GM12878 (cell line): ENCODE results near the gene MAL. TPM values are rescaled to one million over a fixed set of nuclear protein-coding genes. Genes with fewer than 3 reads are reported as not detected.

ENCODE experiments used
- ATAC-seq: fragments of 200-7000 bp; cut with Tn5 transposase; 3 replicates; pipeline ENCODE4 v1.9.1; 2020; ENCODE audit warnings: mild to moderate bottlenecking, moderate library complexity
- BruUV-seq: library from RNA; stranded (reverse); fragments of 400-500 nt; replicated peaks from 2 replicates; lab custom pipeline; 2021; lab: Mats Ljungman, UMichigan
- CTCF ChIA-PET: fragments of 300-600 bp; sonication (Branson Sonifier 250); formaldehyde crosslinking; extraction: SDS; loops from one replicate; lab custom pipeline; 2021; ENCODE audit warnings: inconsistent platforms; lab: Yijun Ruan, JAX
- POLR2A ChIA-PET: fragments of 350-600 bp; formaldehyde crosslinking; extraction: SDS; loops from one replicate; lab custom pipeline; 2021; ENCODE audit warnings: inconsistent platforms; lab: Charles Lee
- RAD21 ChIA-PET: fragments of 300-600 bp; sonication (Branson Sonifier 250); formaldehyde crosslinking; loops from one replicate; lab custom pipeline; 2023; ENCODE audit warnings: antibody characterized with exemption; ENCODE audit not compliant: unreplicated experiment; lab: Charles Lee
- SMC1A ChIA-PET: fragments of 300-600 bp; sonication (Branson Sonifier 250); formaldehyde crosslinking; loops from one replicate; lab custom pipeline; 2023; ENCODE audit not compliant: unreplicated experiment, uncharacterized antibody; lab: Charles Lee
- DNase-seq: peaks from one replicate; pipeline ENCODE4 v3.0.0-alpha.2; 2011; ENCODE audit warnings: low read depth, low spot score
- FAIRE-seq: peaks from 3 replicates; lab custom pipeline; 2011; peaks lifted over from hg19 to GRCh38; lab: Jason Lieb, UNC
- H2AFZ ChIP-seq: 2 replicates; pipeline ENCODE4 v1.6.0; 2011; ENCODE audit warnings: low read depth, low read length, control low read depth; ENCODE audit not compliant: control insufficient read depth
- H3K27ac ChIP-seq: 2 replicates; pipeline ENCODE4 v1.5.1; 2011; ENCODE audit warnings: control low read depth; ENCODE audit not compliant: control insufficient read depth, insufficient read depth
- H3K27me3 ChIP-seq, 2 experiments: replicated peaks in 1 of 2; 2 replicates each; pipeline versions ENCODE4 v1.6.0 to v1.6.1; 2011; ENCODE audit warnings: low read length in 1 of 2; ENCODE audit not compliant: control insufficient read depth in 2 of 2, insufficient read depth in 2 of 2
- H3K36me3 ChIP-seq, 2 experiments: 2 replicates each; pipeline ENCODE4 v1.5.1; 2011; ENCODE audit warnings: low read length in 1 of 2; ENCODE audit not compliant: control insufficient read depth in 2 of 2, insufficient read depth in 2 of 2
- H3K4me1 ChIP-seq: 2 replicates; pipeline ENCODE4 v1.6.1; 2011; ENCODE audit warnings: mild to moderate bottlenecking, low read length, moderate library complexity, mixed read lengths; ENCODE audit not compliant: control insufficient read depth, insufficient read depth
- H3K4me2 ChIP-seq: 2 replicates; pipeline ENCODE4 v1.6.0; 2011; ENCODE audit warnings: control low read depth; ENCODE audit not compliant: control insufficient read depth, insufficient read depth
- H3K4me3 ChIP-seq: fragments of 200-600 bp; sonication (generic); 2 replicates; pipeline ENCODE4 v1.5.1; 2016
- H3K79me2 ChIP-seq: 2 replicates; pipeline ENCODE4 v1.6.0; 2011; ENCODE audit warnings: low read length; ENCODE audit not compliant: control insufficient read depth, insufficient read depth
- H3K9ac ChIP-seq: 2 replicates; pipeline ENCODE4 v1.8.0; 2011; ENCODE audit warnings: low read length, control low read depth, mixed read lengths; ENCODE audit not compliant: control insufficient read depth, insufficient read depth
- H3K9me3 ChIP-seq: replicated peaks from 3 replicates; pipeline ENCODE4 v1.5.1; 2011; ENCODE audit warnings: mild to moderate bottlenecking, low read length; ENCODE audit not compliant: control insufficient read depth, insufficient read depth
- H4K20me1 ChIP-seq: 2 replicates; pipeline ENCODE4 v1.6.0; 2011; ENCODE audit not compliant: control insufficient read depth, insufficient read depth
- BCL11A ChIP-seq: IDR thresholded peaks from 2 replicates; pipeline ENCODE4 v1.6.1; 2011; ENCODE audit warnings: low read depth, low read length
- BCLAF1 ChIP-seq: fragments of 450-650 bp; IDR thresholded peaks from 2 replicates; pipeline ENCODE4 v1.6.1; 2017; ENCODE audit warnings: antibody characterized with exemption, mild to moderate bottlenecking, moderate library complexity
- FOXK2 ChIP-seq: fragments of 450-650 bp; IDR thresholded peaks from 2 replicates; pipeline ENCODE4 v1.6.1; 2017; ENCODE audit warnings: mild to moderate bottlenecking, moderate library complexity
- GATAD2B ChIP-seq: fragments of 450-650 bp; conservative IDR thresholded peaks from 2 replicates; pipeline ENCODE4 v1.6.1; 2017; ENCODE audit warnings: low read depth, mild to moderate bottlenecking, moderate library complexity
- RAD21 ChIP-seq: IDR thresholded peaks from 2 replicates; pipeline ENCODE4 v1.6.1; 2011; ENCODE audit warnings: mild to moderate bottlenecking, low read depth, low read length, moderate library complexity; ENCODE audit not compliant: insufficient read depth
- RUNX3 ChIP-seq: IDR thresholded peaks from 2 replicates; pipeline ENCODE4 v1.6.1; 2012; ENCODE audit warnings: low read length, inconsistent platforms
- SUPT20H ChIP-seq: IDR thresholded peaks from 2 replicates; pipeline ENCODE4 v1.6.1; 2011; ENCODE audit warnings: low read depth, mild to moderate bottlenecking, low read length, moderate library complexity, borderline replicate concordance; ENCODE audit not compliant: control insufficient read depth
- ZBTB4 ChIP-seq: fragments of 450-650 bp; formaldehyde crosslinking; IDR thresholded peaks from 2 replicates; pipeline ENCODE4 v1.4.0; 2022; ENCODE audit warnings: mild to moderate bottlenecking, moderate library complexity
- ZNF207 ChIP-seq: fragments of 450-650 bp; IDR thresholded peaks from 2 replicates; pipeline ENCODE4 v1.6.1; 2014; ENCODE audit warnings: antibody characterized with exemption, mild to moderate bottlenecking, borderline replicate concordance
- WGBS: methylation state at CpG from one replicate; pipeline ENCODE4 v1.1.6; 2016; ENCODE audit warnings: low lambda C conversion rate; ENCODE audit not compliant: insufficient replicate concordance, insufficient coverage; ENCODE audit errors: missing lambda C conversion rate; 5-methylcytosine and 5-hydroxymethylcytosine counted together
- in situ Hi-C: fragments of 300-500 bp; cut with MboI; formaldehyde crosslinking; loops from 9 replicates; pipeline ENCODE4 v1.14.3; 2018; ENCODE audit warnings: mixed read lengths
- intact Hi-C: fragments of 100-400 bp; cut with micrococcal nuclease; formaldehyde crosslinking; loops from one replicate; pipeline ENCODE4 v1.14.2; 2022; ENCODE audit not compliant: unreplicated experiment
- polyA plus RNA-seq, 11 experiments: library from polyadenylated mRNA; depleted of rRNA in 4 of 11; unstranded in 6 of 11; stranded (reverse) in 5 of 11; fragments of >200 nt; fragmentation: Nextera tagmentation in 4 of 11; fragmentation: Illumina TruSeq in 1 of 11; extraction: Ambion mirVana in 4 of 11; extraction: Trizol in 1 of 11; gene quantifications; 1 replicate in 1 of 11; 2 replicates in 10 of 11; pipeline versions ENCODE4 v1.2.1 to v1.2.3, GENCODE V29; 2011 to 2016; ENCODE audit warnings: inconsistent platforms in 2 of 11, missing spikeins in 2 of 11, low read depth in 1 of 11
- total RNA-seq, 4 experiments: library from RNA; depleted of rRNA in 3 of 4; stranded (reverse); fragments of >200 nt in 3 of 4; fragmentation: Illumina TruSeq in 1 of 4; extraction: Trizol in 1 of 4; gene quantifications; 2 replicates each; pipeline versions ENCODE4 v1.2.1 to v1.2.3, GENCODE V29; 2013 to 2021

MAL gene
- total and polyA plus RNA-seq, 10 of the 15 experiments (the other 5 are each of a cell fraction or from before 2014, with no cell fraction given), result 1.3 to 4.5 (median 1.7) TPM

GRCh38 chr2:95017836-95018235 lies 7.7 kb upstream of the MAL start:
- SMC1A ChIA-PET, result no interaction called here
- no peaks in the 10 kb centered on the region for H3K9me3 ChIP-seq
- TF ChIP-seq BCLAF1, result no peak
- TF ChIP-seq ZBTB4, result no peak
- no peak for TF ChIP-seq FOXK2
- TF ChIP-seq RUNX3, result no peak
- TF ChIP-seq RAD21, result no peak
- no peak for TF ChIP-seq GATAD2B
- no peak for TF ChIP-seq SUPT20H
- no peak for TF ChIP-seq BCL11A
- TF ChIP-seq ZNF207, result no peak
- H3K4me2 ChIP-seq, result no peak overlapping the region
- 70% methylated on average over 10 of the region's 12 CpGs for WGBS
- no peaks in the 10 kb centered on the region for H3K79me2 ChIP-seq
- H3K27ac ChIP-seq, result no peak overlapping the region
- intact Hi-C loops, result no loop called here
- no peak overlapping the region for H3K4me3 ChIP-seq
- CTCF ChIA-PET, result interaction anchor here (1.1 kb wide), 1 partner anchor 61 kb away, joined by 3 read pairs; no protein-coding TSS in a partner anchor
- H3K4me1 ChIP-seq, result peaks cover 24% of the 10 kb centered on the region
- no peak overlapping the region for H3K9ac ChIP-seq
- no peaks in the 10 kb centered on the region for H3K27me3 ChIP-seq
- no TSS peak for BruUV-seq
- H4K20me1 ChIP-seq, result no peaks in the 10 kb centered on the region
- POLR2A ChIA-PET, result no interaction called here
- FAIRE-seq (no peak), ATAC-seq (no peak), DNase-seq (no peak)
- RAD21 ChIA-PET, result no interaction called here
- in situ Hi-C loops, result no loop called here
- H2AFZ ChIP-seq, result no peak overlapping the region
- no peaks in the 10 kb centered on the region for H3K36me3 ChIP-seq
